ENCODE results near the gene NID1. TPM values are rescaled to one million over a fixed set of nuclear protein-coding genes. Genes with fewer than 3 reads are reported as not detected.

Gene NID1
- total RNA-seq, 1 donor from 2014 or later: 45.0 TPM

- H3K4me1 Mint-ChIP-seq: peaks cover 11% of the 10 kb centered on the region
- no peak for DNase-seq (ENCODE audit: low spot score in 2 of 2, unreplicated experiment in 2 of 2)
- H3K27me3 Mint-ChIP-seq (ENCODE audit: low read depth): no peaks in the 10 kb centered on the region
- H3K4me3 Mint-ChIP-seq: no peak overlapping the region
- no peak for TF ChIP-seq CTCF (IDR thresholded peaks at IDR 0.05; ENCODE audit: unreplicated experiment)
- no peaks in the 10 kb centered on the region for H3K36me3 Mint-ChIP-seq
- no peaks in the 10 kb centered on the region for H3K9me3 Mint-ChIP-seq
- H3K27ac Mint-ChIP-seq: no peak overlapping the region
Measured at GRCh38 chr1:236086537-236086936, 21.6 kb upstream of the NID1 start.

GRCh38 chr1:236085545-236086159 is 20.8 kb upstream of the NID1 start:
- Mint-ChIP-seq H3K27me3 (ENCODE audit: low read depth) (no peaks in the 10 kb centered on the region), H3K4me1 (peaks cover 11% of the 10 kb centered on the region), H3K27ac (no peak overlapping the region), H3K9me3 (no peaks in the 10 kb centered on the region), H3K36me3 (no peaks in the 10 kb centered on the region), H3K4me3 (no peak overlapping the region)
- TF ChIP-seq CTCF (IDR thresholded peaks at IDR 0.05; ENCODE audit: unreplicated experiment): no peak
- no peak for DNase-seq (ENCODE audit: low spot score in 2 of 2, unreplicated experiment in 2 of 2)

GRCh38 chr1:236084386-236084730 is 19.5 kb upstream of the NID1 start:
- Mint-ChIP-seq H3K4me1 (peaks cover 11% of the 10 kb centered on the region), H3K27ac (no peak overlapping the region), H3K4me3 (no peak overlapping the region), H3K9me3 (no peaks in the 10 kb centered on the region), H3K36me3 (no peaks in the 10 kb centered on the region), H3K27me3 (ENCODE audit: low read depth) (no peaks in the 10 kb centered on the region)
- TF ChIP-seq CTCF (IDR thresholded peaks at IDR 0.05; ENCODE audit: unreplicated experiment): no peak
- no peak for DNase-seq (ENCODE audit: low spot score in 2 of 2, unreplicated experiment in 2 of 2)

- Mint-ChIP-seq H3K27me3 (ENCODE audit: low read depth) (no peaks in the 10 kb centered on the region), H3K4me1 (peaks cover 11% of the 10 kb centered on the region), H3K27ac (peak overlapping the region; percentile 27), H3K4me3 (peak overlapping the region; percentile 5), H3K9me3 (no peaks in the 10 kb centered on the region), H3K36me3 (no peaks in the 10 kb centered on the region)
- no peak for DNase-seq (ENCODE audit: low spot score in 2 of 2, unreplicated experiment in 2 of 2)
- no peak for TF ChIP-seq CTCF (IDR thresholded peaks at IDR 0.05; ENCODE audit: unreplicated experiment)
Measured at GRCh38 chr1:236083650-236084385, 18.9 kb upstream of the NID1 start.

GRCh38 chr1:236082526-236082925 is 17.6 kb upstream of the NID1 start:
- Mint-ChIP-seq H3K9me3 (no peaks in the 10 kb centered on the region), H3K27me3 (ENCODE audit: low read depth) (no peaks in the 10 kb centered on the region), H3K36me3 (no peaks in the 10 kb centered on the region)

More at GRCh38 chr1:236082526-236082925, 17.6 kb upstream of the NID1 start:
- Mint-ChIP-seq H3K4me1 (peaks cover 11% of the 10 kb centered on the region), H3K4me3 (no peak overlapping the region), H3K27ac (no peak overlapping the region)
- TF ChIP-seq CTCF (IDR thresholded peaks at IDR 0.05; ENCODE audit: unreplicated experiment): no peak
- DNase-seq (ENCODE audit: low spot score in 2 of 2, unreplicated experiment in 2 of 2): no peak

Measured in mesothelial cell of epicardium (in vitro differentiated cells).